ENCODE results near the gene MTFR1L.

MTFR1L gene

DNA sequence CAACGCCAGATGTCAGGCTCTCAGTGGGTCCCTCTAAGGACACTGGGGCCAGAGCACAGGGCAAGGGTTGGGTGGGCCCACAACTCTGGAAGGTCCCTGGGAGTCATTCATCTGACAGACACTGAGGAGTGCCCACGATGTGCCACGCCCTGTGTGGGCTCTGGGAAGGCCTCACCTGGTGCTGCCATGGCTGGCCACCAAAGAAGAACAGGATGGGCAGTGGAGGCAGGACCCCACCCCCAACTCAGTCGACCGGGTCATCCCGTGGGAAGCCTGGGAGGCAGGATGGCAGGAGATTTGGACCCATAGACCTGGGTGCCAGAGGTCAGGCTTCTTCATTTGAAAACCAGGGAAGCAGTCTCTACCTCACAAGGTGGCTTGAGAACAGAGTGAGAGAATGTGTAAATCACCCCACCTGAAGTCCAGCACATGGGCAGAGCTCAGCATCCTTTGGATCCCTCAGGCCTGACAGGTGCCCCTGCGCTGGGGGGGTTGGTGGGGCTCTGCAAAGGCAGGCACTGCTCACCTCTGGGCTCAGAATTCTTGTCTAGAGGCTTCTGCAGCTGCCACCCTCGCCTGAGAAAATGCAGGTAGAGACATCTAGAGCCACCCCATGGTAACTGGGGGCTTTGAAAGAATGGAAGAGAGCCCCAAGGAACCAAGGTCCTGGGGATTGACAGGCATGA is 20.9 kb upstream of the MTFR1L start:
- no peak for TF ChIP-seq ZNF274 (IDR thresholded peaks at IDR 0.05; ENCODE audit: low read depth, low read length)
- H3K4me3 ChIP-seq (ENCODE audit: low read length): no peak overlapping the region

DNA sequence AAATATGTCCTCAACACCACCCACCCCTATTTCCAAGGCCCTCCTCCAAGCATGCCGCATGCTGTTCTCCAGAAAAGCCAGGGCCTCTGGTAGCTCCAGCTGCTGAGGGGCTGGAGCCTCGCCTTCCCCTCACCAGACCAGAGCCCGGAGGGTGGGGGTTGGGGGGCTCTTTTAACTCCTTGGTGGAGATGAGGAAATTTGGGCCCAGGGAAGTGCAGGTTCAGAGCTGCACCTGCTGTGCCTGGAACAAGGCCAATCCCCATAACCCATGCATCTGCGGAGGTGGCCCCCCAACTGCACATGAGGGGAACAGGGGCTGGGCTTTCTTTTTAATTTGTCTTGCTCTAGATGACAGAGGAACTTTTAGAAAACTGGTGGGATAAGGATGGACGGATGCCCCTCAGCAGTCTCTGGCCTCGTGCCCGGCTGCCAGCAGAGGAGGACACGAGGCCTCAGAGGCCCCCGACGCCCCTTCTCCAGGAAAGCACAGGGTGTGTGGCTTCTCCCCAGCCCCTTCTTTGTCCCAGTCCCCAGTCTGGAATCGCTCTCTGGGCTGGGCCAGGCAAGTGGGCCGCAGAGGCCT is 20.3 kb upstream of the MTFR1L start:
- no peak for TF ChIP-seq ZNF274 (IDR thresholded peaks at IDR 0.05; ENCODE audit: low read depth, low read length)
- peak overlapping the region; percentile 2; the same call in 1 of the 2 replicates for H3K4me3 ChIP-seq (ENCODE audit: low read length)

DNA sequence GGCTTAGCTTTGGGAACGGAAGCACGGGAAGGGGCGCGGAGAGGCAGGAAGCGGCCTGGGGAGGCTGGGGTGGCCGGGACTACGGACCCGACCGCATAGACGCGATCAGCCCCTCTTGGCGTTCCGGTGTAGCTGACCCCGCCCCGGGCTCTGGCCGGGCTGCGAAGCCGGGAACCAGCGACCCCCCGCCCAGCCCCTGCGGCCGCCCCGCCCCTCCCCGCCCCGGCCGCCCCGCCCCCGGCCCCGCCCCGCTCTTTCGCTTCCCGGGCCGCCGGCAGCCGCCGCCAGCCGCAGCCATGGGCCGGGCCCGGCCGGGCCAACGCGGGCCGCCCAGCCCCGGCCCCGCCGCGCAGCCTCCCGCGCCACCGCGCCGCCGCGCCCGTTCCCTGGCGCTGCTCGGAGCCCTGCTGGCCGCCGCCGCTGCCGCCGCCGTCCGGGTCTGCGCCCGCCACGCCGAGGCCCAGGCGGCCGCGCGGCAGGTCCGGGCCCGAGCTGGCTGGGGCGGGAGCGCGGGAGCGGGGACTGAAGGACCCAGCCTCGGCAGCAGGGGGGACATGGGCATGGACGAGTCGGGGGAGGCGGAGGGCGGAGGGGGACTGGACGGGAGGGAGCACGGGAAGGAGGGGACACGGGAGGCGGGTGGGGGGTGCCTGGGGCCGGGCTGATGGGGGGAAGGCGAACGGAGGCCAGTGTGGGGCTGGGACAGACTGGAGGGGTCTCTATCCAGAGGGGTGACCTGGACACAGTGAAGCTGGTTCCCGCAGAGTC is 19.6 kb upstream of the MTFR1L start, which contains the start of gene SELENON:
Gene SELENON (plus strand): TSS at position 259 of the 768 bp plus-strand sequence. CDS start 38 bp downstream, at position 297.
- H3K4me3 ChIP-seq (ENCODE audit: low read length): peak within 1 kb of the TSS; percentile 51; the same call in 1 of the 2 replicates
- TF ChIP-seq ZNF274 (IDR thresholded peaks at IDR 0.05; ENCODE audit: low read depth, low read length): no peak

DNA sequence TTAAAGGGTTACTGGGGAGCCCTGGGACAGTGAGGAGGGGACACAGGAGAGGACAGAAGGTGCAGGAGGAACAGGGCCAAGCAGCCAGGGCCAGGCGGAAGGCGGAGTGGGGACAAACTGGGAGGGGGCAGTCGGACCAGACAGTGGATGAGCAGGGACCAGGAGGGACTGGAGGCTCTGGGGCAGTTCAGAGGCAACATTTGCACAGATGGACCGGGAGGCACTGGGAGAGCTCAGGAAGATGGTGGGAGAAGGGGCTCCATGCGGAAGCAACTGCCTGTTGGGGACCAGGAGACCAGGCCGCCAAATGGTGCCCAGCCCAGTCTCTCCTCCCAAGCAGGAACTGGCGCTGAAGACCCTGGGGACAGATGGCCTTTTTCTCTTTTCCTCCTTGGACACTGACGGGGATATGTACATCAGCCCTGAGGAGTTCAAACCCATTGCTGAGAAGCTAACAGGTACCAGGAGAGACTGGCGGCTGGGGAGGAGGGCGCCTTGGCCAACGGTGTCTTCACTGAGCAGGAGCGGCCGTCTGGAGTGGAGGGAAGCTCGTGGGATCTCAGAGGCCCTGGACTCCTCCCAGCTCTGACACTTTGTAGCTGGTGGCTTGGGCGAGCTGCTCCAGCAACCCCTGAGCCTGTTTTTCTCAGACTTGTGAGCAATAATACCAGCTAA is 18.9 kb upstream of the MTFR1L start:
- TF ChIP-seq ZNF274 (IDR thresholded peaks at IDR 0.05; ENCODE audit: low read depth, low read length): no peak
- H3K4me3 ChIP-seq (ENCODE audit: low read length): peak overlapping the region; percentile 51; the same call in 1 of the 2 replicates

DNA sequence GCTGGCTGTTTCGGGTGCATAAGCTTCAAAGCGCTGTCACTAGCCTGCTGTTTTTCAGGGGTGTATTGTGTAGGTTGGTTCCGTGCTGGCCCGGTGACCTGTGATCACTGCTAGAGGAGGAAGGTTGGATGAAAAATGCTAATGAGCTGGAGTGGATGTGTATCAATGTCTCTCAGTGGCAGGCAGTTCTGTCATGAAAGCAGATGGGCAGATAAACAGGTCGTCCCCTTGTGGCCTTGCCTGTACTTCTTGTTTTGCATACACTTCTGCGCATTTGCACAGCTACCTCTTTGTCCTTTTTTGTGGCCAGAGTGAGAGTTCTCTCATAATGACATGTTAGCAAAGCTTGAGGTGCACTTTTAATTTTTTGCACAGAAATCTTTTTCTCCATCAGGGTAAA is 16.8 kb upstream of the MTFR1L start:
- H3K4me3 ChIP-seq (ENCODE audit: low read length): no peak overlapping the region
- TF ChIP-seq ZNF274 (IDR thresholded peaks at IDR 0.05; ENCODE audit: low read depth, low read length): no peak

DNA sequence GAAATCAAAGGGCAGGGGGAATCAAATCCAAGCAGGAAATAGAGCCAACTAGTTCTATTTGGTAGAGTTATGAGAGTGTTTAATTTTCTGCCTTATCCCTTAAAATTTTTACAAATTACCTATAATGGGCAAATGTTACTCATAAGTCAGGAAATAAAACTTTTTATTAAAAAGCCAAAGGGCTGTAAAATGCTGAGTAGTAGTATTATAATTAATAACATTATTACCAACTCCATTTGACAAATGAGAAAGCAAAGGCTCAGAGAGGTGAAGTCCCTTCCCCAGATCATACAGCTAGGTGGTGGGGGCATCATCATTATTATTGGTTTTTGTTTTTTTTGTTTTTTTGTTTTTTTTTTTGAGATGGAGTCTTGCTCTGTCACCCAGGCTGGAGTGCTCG is 16.4 kb upstream of the MTFR1L start:
- no peak overlapping the region for H3K4me3 ChIP-seq (ENCODE audit: low read length)
- no peak for TF ChIP-seq ZNF274 (IDR thresholded peaks at IDR 0.05; ENCODE audit: low read depth, low read length)

DNA sequence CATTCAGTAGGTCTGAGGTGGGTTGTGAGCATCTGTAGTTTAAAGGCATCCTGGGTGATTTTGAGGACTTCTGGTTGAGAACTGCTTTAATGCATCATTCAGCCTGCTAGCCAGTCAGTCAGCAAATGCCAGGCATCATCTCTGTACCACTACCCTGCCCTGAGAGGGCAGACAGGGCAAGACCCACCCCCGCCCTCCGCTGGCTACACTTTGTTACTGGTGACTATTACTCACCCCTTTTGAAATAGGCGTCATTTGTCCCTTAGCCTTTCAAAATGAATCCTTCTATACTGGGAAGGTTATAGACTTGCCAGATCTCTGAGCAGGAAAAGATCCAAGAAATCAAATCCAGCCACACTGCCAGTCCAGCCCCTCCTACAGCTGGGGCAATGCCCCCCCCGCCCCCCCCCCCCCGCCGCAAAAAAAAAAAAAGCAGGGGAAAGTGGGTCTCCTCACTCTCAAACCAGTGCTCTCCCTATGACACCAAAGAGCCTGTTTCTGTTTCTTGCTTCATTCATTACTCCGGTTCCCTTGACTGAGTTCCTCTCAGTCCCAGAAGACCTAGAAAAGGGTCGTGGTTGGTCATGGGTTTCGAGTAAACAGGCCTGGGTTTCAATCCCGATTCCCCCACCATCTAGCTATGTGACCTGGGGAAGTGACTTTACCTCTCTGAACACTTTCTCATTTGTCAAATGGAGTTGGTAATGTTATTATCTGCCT is 15.3 kb upstream of the MTFR1L start:
- no peak overlapping the region for H3K4me3 ChIP-seq (ENCODE audit: low read length)
- TF ChIP-seq ZNF274 (IDR thresholded peaks at IDR 0.05; ENCODE audit: low read depth, low read length): no peak

DNA sequence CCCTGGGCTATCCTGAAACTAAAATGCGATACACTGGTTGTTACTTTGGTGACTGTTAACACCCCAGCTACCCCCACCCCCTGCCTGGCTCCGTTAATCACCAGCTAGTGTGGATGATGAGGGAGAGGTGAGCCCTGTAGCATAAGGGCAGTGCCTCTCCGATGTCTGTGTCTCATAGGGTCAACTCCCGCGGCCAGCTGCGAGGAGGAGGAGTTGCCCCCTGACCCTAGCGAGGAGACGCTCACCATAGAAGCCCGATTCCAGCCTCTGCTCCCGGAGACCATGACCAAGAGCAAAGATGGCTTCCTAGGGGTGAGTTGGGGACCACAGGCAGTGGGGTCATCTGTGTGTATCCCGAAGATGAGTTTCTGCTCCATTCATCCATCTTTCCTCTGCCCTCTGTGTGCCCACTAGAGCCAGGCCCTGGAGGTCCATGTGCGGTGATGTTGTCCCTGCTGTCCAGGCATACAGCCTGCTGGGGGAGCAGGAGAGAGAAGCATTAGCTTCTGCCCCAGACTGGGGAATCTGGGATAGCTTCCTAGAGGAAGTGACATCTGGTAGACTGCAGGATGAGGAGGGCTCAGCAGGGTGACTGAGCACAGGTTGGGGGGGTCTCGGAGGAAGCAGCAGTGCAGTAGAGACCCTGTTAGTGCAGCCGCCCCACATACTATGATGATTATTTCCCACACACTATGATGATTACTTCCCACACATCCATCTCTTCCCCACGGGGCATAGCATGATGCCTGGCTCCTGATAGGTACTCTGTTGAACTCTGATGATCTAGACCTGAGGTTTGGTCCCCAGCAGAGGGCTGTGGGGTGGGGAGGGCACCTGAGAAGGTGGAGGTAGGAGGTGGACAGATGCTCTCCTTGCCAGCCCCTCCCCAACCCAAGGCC is 14.5 kb upstream of the MTFR1L start:
- no peak overlapping the region for H3K4me3 ChIP-seq (ENCODE audit: low read length)
- TF ChIP-seq ZNF274 (IDR thresholded peaks at IDR 0.05; ENCODE audit: low read depth, low read length): no peak

DNA sequence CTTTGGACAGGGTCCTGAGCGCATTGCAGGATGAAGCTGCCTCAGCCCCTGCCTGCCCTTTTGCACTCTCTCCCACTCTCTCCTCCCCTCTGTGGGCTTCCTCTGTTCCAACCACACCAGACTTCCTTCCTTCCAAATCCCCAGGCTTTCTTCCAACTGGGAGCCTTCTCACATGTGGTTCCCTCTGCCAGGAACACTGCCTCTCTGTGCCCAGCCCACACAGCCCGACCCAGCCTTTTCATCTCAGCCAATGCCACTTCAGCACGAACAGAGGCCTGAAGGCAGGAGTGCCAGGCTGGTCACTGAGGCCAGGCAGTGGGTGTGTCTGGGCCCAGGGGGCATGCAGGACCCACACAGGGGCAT is 13.9 kb upstream of the MTFR1L start:
- H3K4me3 ChIP-seq (ENCODE audit: low read length): no peak overlapping the region
- no peak for TF ChIP-seq ZNF274 (IDR thresholded peaks at IDR 0.05; ENCODE audit: low read depth, low read length)

DNA sequence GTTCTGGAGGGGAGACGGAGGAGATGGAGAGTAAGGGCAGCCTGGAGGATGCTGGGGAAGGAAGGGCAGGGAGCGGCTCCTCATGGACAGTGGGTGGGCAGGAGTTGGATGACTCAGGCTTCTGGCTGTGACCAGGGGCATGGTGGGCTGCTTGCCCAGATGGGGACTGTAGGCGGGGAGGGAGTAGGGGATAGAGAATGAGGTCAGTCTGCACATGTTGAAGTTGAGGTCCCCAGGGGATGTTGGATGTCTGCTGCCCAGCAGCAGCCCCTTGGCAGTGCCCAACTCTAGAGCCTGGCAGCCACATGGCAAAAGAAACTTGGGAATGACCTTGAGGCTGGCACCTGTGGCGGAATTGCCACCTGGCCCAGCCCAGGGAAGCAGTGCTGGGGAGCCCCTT is 13.3 kb upstream of the MTFR1L start:
- no peak for TF ChIP-seq ZNF274 (IDR thresholded peaks at IDR 0.05; ENCODE audit: low read depth, low read length)
- no peak overlapping the region for H3K4me3 ChIP-seq (ENCODE audit: low read length)

DNA sequence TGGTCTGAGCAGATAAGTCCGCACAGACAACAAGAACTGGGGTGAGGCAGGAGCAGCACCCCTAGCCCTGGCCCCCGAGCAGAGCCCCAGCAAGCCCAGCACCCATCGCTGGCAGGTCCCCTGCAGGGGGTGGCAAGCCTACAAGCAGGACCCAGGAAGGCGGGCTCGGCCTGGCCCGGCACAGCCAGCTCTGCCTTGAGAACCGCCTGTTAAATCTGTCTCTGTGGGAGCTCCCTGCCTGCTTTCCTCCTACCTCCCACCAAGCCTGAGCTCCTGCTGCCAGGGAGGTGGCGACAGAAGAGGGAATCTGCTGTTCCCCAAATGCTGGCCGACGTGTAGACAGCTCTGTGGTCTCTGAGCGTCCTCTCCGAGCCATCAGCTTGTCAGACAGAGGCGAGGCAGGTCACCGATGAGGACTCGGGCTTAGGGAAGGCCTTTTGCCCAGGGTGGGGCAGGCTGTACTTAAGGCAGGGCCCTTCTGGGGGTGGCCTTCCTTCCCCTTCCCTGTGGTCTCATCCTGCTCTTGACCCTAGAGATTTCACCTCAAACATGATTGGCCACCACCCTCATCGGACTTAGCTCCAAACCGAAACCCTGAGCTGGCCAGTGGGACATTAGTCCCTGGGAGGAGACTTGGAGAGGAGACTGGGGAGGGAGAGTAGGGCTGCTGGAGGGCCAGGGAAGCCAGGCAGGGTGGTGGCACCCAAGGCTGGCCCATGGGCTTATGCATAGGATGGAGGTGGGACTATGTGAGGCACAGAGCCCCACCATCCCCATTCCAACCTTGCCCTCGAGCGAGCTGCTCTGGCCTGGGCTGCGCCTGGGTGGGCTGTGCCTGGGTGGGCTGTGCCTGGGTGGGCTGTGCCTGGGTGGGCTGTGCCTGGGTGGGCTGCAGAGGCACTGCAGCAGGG is 12.0 kb upstream of the MTFR1L start:
- TF ChIP-seq ZNF274 (IDR thresholded peaks at IDR 0.05; ENCODE audit: low read depth, low read length): no peak
- no peak overlapping the region for H3K4me3 ChIP-seq (ENCODE audit: low read length)

Data from GM08714 (cell line).